Right ventricle myocardium superior (tissue), 1 donor: ENCODE measurements around the gene THEM5. TPM values are rescaled to one million over a fixed set of nuclear protein-coding genes. Genes with fewer than 3 reads are reported as not detected.
A peak's percentile ranks its signal among the peaks of the same experiment; 100 is the strongest.

Source experiments
- ATAC-seq: fragments of 200-7000 bp; cut with Tn5 transposase; one replicate; pipeline ENCODE4 v1.9.1; 2020; ENCODE audit warnings: mild to moderate bottlenecking; ENCODE audit not compliant: poor library complexity
- DNase-seq: peaks from one replicate; pipeline ENCODE4 v3.0.0-alpha.2; 2020
- intact Hi-C: fragments of 100-400 bp; cut with DNase I; formaldehyde crosslinking; loops from one replicate; pipeline ENCODE4 v1.11.2; 2022
- total RNA-seq: library from RNA; stranded (reverse); fragmentation: NEBNext Ultra II Directional; extraction: Animal tissue kit (Norgen Biotek cat#: 25700); gene quantifications from one replicate; pipeline ENCODE4 v1.2.1, GENCODE V29; 2021
- donor health status: DM: no; HTN: yes; CAD: no; lungs with severe emphysema.

Gene THEM5
- total RNA-seq, 1 donor from 2014 or later: not detected

GRCh38 chr1:151846686-151847237, 6.8 kb downstream of the THEM5 start:
- no peak for ATAC-seq
- intact Hi-C loops: no loop called here
- no peak for DNase-seq

- no peak for DNase-seq
- no peak for ATAC-seq
- intact Hi-C loops: no loop called here
Measured at GRCh38 chr1:151846062-151846568, 7.4 kb downstream of the THEM5 start.

GRCh38 chr1:151843398-151843797, 10.1 kb downstream of the THEM5 start:
- ATAC-seq (no peak), DNase-seq (no peak)
- intact Hi-C loops: no loop called here

- ATAC-seq (no peak), DNase-seq (no peak)
- intact Hi-C loops: no loop called here
Measured at GRCh38 chr1:151841141-151841540, 12.4 kb downstream of the THEM5 start.

GRCh38 chr1:151840421-151840820, 13.1 kb downstream of the THEM5 start:
- no peak for DNase-seq
- intact Hi-C loops: no loop called here
- ATAC-seq: no peak

GRCh38 chr1:151839457-151840403, 13.8 kb downstream of the THEM5 start, which contains the start of gene C2CD4D:
TSS of gene C2CD4D (minus strand) at chr1:151839820. CDS start at chr1:151838989, 831 bp downstream.
- no peak for DNase-seq
- intact Hi-C loops: loop anchor here (5.0 to 10.0 kb wide), 2 partner anchors 75 to 247 kb away; partner anchors contain the start of gene MRPL9
- ATAC-seq: peak; percentile 54

- intact Hi-C loops: loop anchor here (5.0 to 10.0 kb wide), 2 partner anchors 74 to 247 kb away; partner anchors contain the start of gene MRPL9
- DNase-seq (no peak), ATAC-seq (no peak)
Measured at GRCh38 chr1:151839082-151839412, 14.5 kb downstream of the THEM5 start.

- no peak for DNase-seq
- ATAC-seq: peak; percentile 45
- intact Hi-C loops: loop anchor here (5.0 to 10.0 kb wide), 2 partner anchors 74 to 246 kb away; partner anchors contain the start of gene MRPL9
Measured at GRCh38 chr1:151838222-151839081, 15.1 kb downstream of the THEM5 start.

GRCh38 chr1:151837884-151838221, 15.7 kb downstream of the THEM5 start:
- ATAC-seq (no peak), DNase-seq (no peak)
- intact Hi-C loops: loop anchor here (5.0 to 10.0 kb wide), 2 partner anchors 73 to 246 kb away; partner anchors contain the start of gene MRPL9

GRCh38 chr1:151837197-151837596, 16.3 kb downstream of the THEM5 start:
- DNase-seq: no peak
- intact Hi-C loops: loop anchor here (5.0 to 10.0 kb wide), 2 partner anchors 72 to 245 kb away; partner anchors contain the start of gene MRPL9
- ATAC-seq: no peak

- ATAC-seq (no peak), DNase-seq (no peak)
- intact Hi-C loops: loop anchor here (5.0 to 10.0 kb wide), 2 partner anchors 71 to 243 kb away; partner anchors contain the start of gene MRPL9
Measured at GRCh38 chr1:151835596-151835995, 17.9 kb downstream of the THEM5 start.

GRCh38 chr1:151834239-151834638, 19.3 kb downstream of the THEM5 start:
- DNase-seq (no peak), ATAC-seq (no peak)
- intact Hi-C loops: loop anchor here (10.0 kb wide), 1 partner anchor 69 kb away; the partner anchor contains the start of gene MRPL9

- intact Hi-C loops: loop anchor here (10.0 kb wide), 1 partner anchor 69 kb away; the partner anchor contains the start of gene MRPL9
- DNase-seq (no peak), ATAC-seq (no peak)
Measured at GRCh38 chr1:151833172-151833900, 20.2 kb downstream of the THEM5 start.

- DNase-seq (peak; percentile 89), ATAC-seq (peak; percentile 90)
- intact Hi-C loops: loop anchor here (10.0 kb wide), 1 partner anchor 68 kb away; the partner anchor contains the start of gene MRPL9
Measured at GRCh38 chr1:151832318-151832980, 21.1 kb downstream of the THEM5 start.

- peak; percentile 89 for ATAC-seq
- intact Hi-C loops: loop anchor here (10.0 kb wide), 1 partner anchor 67 kb away; the partner anchor contains the start of gene MRPL9
- DNase-seq: peak; percentile 70
Measured at GRCh38 chr1:151831605-151832004, 21.9 kb downstream of the THEM5 start, which contains the start of gene RORC. TSS of gene RORC (minus strand) at chr1:151831802. CDS start at chr1:151831764, 38 bp downstream.

GRCh38 chr1:151831256-151831591, 22.3 kb downstream of the THEM5 start:
- intact Hi-C loops: loop anchor here (10.0 kb wide), 1 partner anchor 66 kb away; the partner anchor contains the start of gene MRPL9
- no peak for ATAC-seq
- no peak for DNase-seq

- intact Hi-C loops: loop anchor here (10.0 kb wide), 1 partner anchor 65 kb away; the partner anchor contains the start of gene MRPL9
- no peak for ATAC-seq
- no peak for DNase-seq
Measured at GRCh38 chr1:151830055-151830454, 23.5 kb downstream of the THEM5 start.
